Esophagus (tissue), 2 donors: Measurements from ENCODE around the gene NEURL4. TPM values are rescaled to one million over a fixed set of nuclear protein-coding genes. Genes with fewer than 3 reads are reported as not detected.
"Not testable (repeated sequence)": the region's sequence is repeated elsewhere in the genome, so short reads cannot be mapped to it uniquely, and the experiment has no call there.

Source experiments
- H3K27ac ChIP-seq, 2 donors: one replicate each; pipeline ENCODE4 v1.5.1; 2013; ENCODE audit warnings: low read depth in 2 of 2, mild to moderate bottlenecking in 2 of 2, inconsistent platforms in 1 of 2, low read length in 1 of 2, moderate library complexity in 1 of 2
- H3K27me3 ChIP-seq, 2 donors: one replicate each; pipeline ENCODE4 v1.6.1; 2013; ENCODE audit warnings: low read length in 2 of 2, control low read depth in 1 of 2, mild to moderate bottlenecking in 1 of 2; ENCODE audit not compliant: insufficient read depth in 2 of 2, control insufficient read depth in 1 of 2
- H3K36me3 ChIP-seq, 2 donors: one replicate each; pipeline ENCODE4 v1.6.1; 2013; ENCODE audit warnings: low read length in 1 of 2; ENCODE audit not compliant: control insufficient read depth in 2 of 2, insufficient read depth in 2 of 2
- H3K4me1 ChIP-seq, 2 donors: one replicate each; pipeline ENCODE4 v1.6.1; 2013; ENCODE audit warnings: low read length in 1 of 2; ENCODE audit not compliant: control insufficient read depth in 2 of 2, insufficient read depth in 2 of 2
- H3K4me3 ChIP-seq, 2 donors: one replicate each; pipeline ENCODE4 v1.5.1; 2013; ENCODE audit warnings: low read length in 2 of 2, mild to moderate bottlenecking in 2 of 2, low read depth in 1 of 2, moderate library complexity in 1 of 2
- H3K9me3 ChIP-seq, 2 donors: one replicate each; pipeline ENCODE4 v1.6.1; 2013; ENCODE audit warnings: mild to moderate bottlenecking in 2 of 2, low read depth in 1 of 2, low read length in 1 of 2, moderate library complexity in 1 of 2; ENCODE audit not compliant: control insufficient read depth in 2 of 2, insufficient read depth in 1 of 2
- WGBS, 2 donors: extraction: QIAGEN DNeasy Blood & Tissue Kit; methylation state at CpG; one replicate each; pipeline ENCODE4 v1.1.7; 2013; 5-methylcytosine and 5-hydroxymethylcytosine counted together
- polyA plus RNA-seq, 2 donors: library from polyadenylated mRNA; stranded (reverse); fragments of 200-250 nt; gene quantifications; one replicate each; pipeline ENCODE4 v1.2.3, GENCODE V29; 2013
- donor health status: healthy with polysubstance abuse.
- donor health status: Bipolar disorder and iron deficiency.

NEURL4 gene
- polyA plus RNA-seq, 2 donors, result 15.7 to 32.1 TPM

GRCh38 chr17:7348478-7349242 lies 19.5 kb upstream of the NEURL4 start:
- no peak overlapping the region for H3K27ac ChIP-seq
- peaks cover 10 to 11% of the 10 kb centered on the region in 2 donors for H3K4me1 ChIP-seq
- peaks cover 0 to 5% of the 10 kb centered on the region in 2 donors for H3K36me3 ChIP-seq
- no peaks in the 10 kb centered on the region for H3K27me3 ChIP-seq
- no peak overlapping the region for H3K4me3 ChIP-seq
- 65 to 72% methylated on average over 17 to 19 of the region's 19 CpGs for WGBS, 2 donors
- no peaks in the 10 kb centered on the region for H3K9me3 ChIP-seq

- Histone ChIP-seq H3K4me3 (no peak overlapping the region), H3K27me3 (no peaks in the 10 kb centered on the region), H3K36me3 (peaks cover 0 to 5% of the 10 kb centered on the region in 2 donors), H3K9me3 (no peaks in the 10 kb centered on the region), H3K4me1 (peaks cover 2 to 6% of the 10 kb centered on the region in 2 donors), H3K27ac (no peak overlapping the region)
- 69 to 70% methylated on average over 19 of the region's 19 CpGs for WGBS, 2 donors
Measured at GRCh38 chr17:7347630-7348477, 18.7 kb upstream of the NEURL4 start.

GRCh38 chr17:7346761-7347614 lies 17.9 kb upstream of the NEURL4 start:
- no peaks in the 10 kb centered on the region for H3K9me3 ChIP-seq
- H3K27ac ChIP-seq, result no peak overlapping the region
- peaks cover 0 to 5% of the 10 kb centered on the region in 2 donors for H3K36me3 ChIP-seq
- 68 to 79% methylated on average over 18 of the region's 18 CpGs for whole genome bisulfite sequencing, 2 donors
- H3K27me3 ChIP-seq, result no peaks in the 10 kb centered on the region
- H3K4me3 ChIP-seq, result no peak overlapping the region
- peaks cover 0 to 5% of the 10 kb centered on the region in 2 donors for H3K4me1 ChIP-seq

- 68% methylated on average over 15 of the region's 15 CpGs for WGBS, 2 donors
- Histone ChIP-seq H3K36me3 (peaks cover 0 to 5% of the 10 kb centered on the region in 2 donors), H3K27me3 (no peaks in the 10 kb centered on the region), H3K9me3 (no peaks in the 10 kb centered on the region), H3K27ac (no peak overlapping the region), H3K4me3 (no peak overlapping the region), H3K4me1 (no peaks in the 10 kb centered on the region)
Measured at GRCh38 chr17:7343250-7343649, 14.1 kb upstream of the NEURL4 start.

GRCh38 chr17:7341842-7342241 lies 12.7 kb upstream of the NEURL4 start:
- no peaks in the 10 kb centered on the region for H3K36me3 ChIP-seq
- no peaks in the 10 kb centered on the region for H3K4me1 ChIP-seq
- no peak overlapping the region for H3K4me3 ChIP-seq
- H3K27me3 ChIP-seq, result no peaks in the 10 kb centered on the region
- H3K27ac ChIP-seq, result no peak overlapping the region
- WGBS, 2 donors, result 91 to 92% methylated on average over 13 of the region's 13 CpGs
- H3K9me3 ChIP-seq, result no peaks in the 10 kb centered on the region

GRCh38 chr17:7340179-7340578 lies 11.0 kb upstream of the NEURL4 start:
- Histone ChIP-seq H3K36me3 (no peaks in the 10 kb centered on the region), H3K27ac (no peak overlapping the region), H3K4me3 (no peak overlapping the region), H3K9me3 (no peaks in the 10 kb centered on the region), H3K27me3 (no peaks in the 10 kb centered on the region), H3K4me1 (no peaks in the 10 kb centered on the region)
- WGBS, 2 donors, result 71 to 85% methylated on average over 2 of the region's 2 CpGs

- H3K4me3 ChIP-seq, result peak overlapping the region in 1 of 2 donors; percentile 24
Measured at GRCh38 chr17:7337600-7337999, 8.5 kb upstream of the NEURL4 start.

GRCh38 chr17:7336240-7337175 lies 7.4 kb upstream of the NEURL4 start, which contains the start of gene ACAP1:
TSS of gene ACAP1 (plus strand) at chr17:7336529. CDS start at chr17:7336735, 206 bp downstream.
- peak within 1 kb of the TSS in 1 of 2 donors; percentile 42 for H3K27ac ChIP-seq
- WGBS, 2 donors, result 36 to 38% methylated on average over 16 to 17 of the region's 17 CpGs

More at GRCh38 chr17:7337600-7337999, 8.5 kb upstream of the NEURL4 start:
- not testable (repeated sequence) for H3K27ac ChIP-seq, H3K36me3 ChIP-seq, H3K9me3 ChIP-seq, H3K27me3 ChIP-seq, H3K4me1 ChIP-seq
- WGBS, 2 donors, result 72% methylated on average over 7 of the region's 7 CpGs

More at GRCh38 chr17:7336240-7337175, 7.4 kb upstream of the NEURL4 start, which contains the start of gene ACAP1:
- Histone ChIP-seq H3K27me3 (no peaks in the 10 kb centered on the region), H3K4me1 (no peaks in the 10 kb centered on the region), H3K36me3 (no peaks in the 10 kb centered on the region), H3K9me3 (no peaks in the 10 kb centered on the region), H3K4me3 (peak within 1 kb of the TSS; percentile 41 to 47)
